GM23338 (cell line): Measurements from ENCODE around the gene TEDC2. TPM values are rescaled to one million over a fixed set of nuclear protein-coding genes. Genes with fewer than 3 reads are reported as not detected.

Source experiments
- ATAC-seq: fragments of 200-7000 bp; cut with Tn5 transposase; 3 replicates; pipeline ENCODE4 v1.9.1; 2020
- DNase-seq: peaks from one replicate; pipeline ENCODE4 v3.0.0-alpha.2; 2015; ENCODE audit warnings: low spot score
- H2AFZ ChIP-seq: fragments of 200-600 bp; sonication (generic); 2 replicates; pipeline ENCODE4 v1.8.0; 2016; ENCODE audit warnings: antibody characterized with exemption, mild to moderate bottlenecking, moderate library complexity
- H3F3A ChIP-seq: fragments of 200-600 bp; sonication (generic); replicated peaks from 2 replicates; pipeline ENCODE4 v1.8.0; 2017; ENCODE audit warnings: antibody characterized with exemption, mixed run types, low read depth
- H3K27ac ChIP-seq: fragments of 200-600 bp; sonication (generic); 2 replicates; pipeline ENCODE4 v1.6.1; 2016; ENCODE audit warnings: low read depth
- H3K27me3 ChIP-seq: fragments of 200-600 bp; sonication (generic); 2 replicates; pipeline ENCODE4 v1.8.0; 2016; ENCODE audit warnings: mild to moderate bottlenecking, mixed run types, moderate library complexity; ENCODE audit not compliant: insufficient read depth
- H3K36me3 ChIP-seq: fragments of 200-600 bp; sonication (generic); 2 replicates; pipeline ENCODE4 v1.8.0; 2016; ENCODE audit warnings: mild to moderate bottlenecking; ENCODE audit not compliant: insufficient read depth
- H3K4me1 ChIP-seq: fragments of 200-600 bp; sonication (generic); 2 replicates; pipeline ENCODE4 v1.8.0; 2016; ENCODE audit warnings: mild to moderate bottlenecking, moderate library complexity; ENCODE audit not compliant: insufficient read depth
- H3K4me2 ChIP-seq: fragments of 200-600 bp; sonication (generic); 2 replicates; pipeline ENCODE4 v1.7.1; 2017; ENCODE audit warnings: mixed run types
- H3K4me3 ChIP-seq: fragments of 200-600 bp; sonication (generic); 2 replicates; pipeline ENCODE4 v1.6.1; 2016; ENCODE audit warnings: mixed run types
- H3K79me2 ChIP-seq: fragments of 200-600 bp; sonication (generic); replicated peaks from 2 replicates; pipeline ENCODE4 v1.8.0; 2017; ENCODE audit warnings: mild to moderate bottlenecking; ENCODE audit not compliant: insufficient read depth
- H3K9me2 ChIP-seq: fragments of 200-600 bp; sonication (generic); 2 replicates; pipeline ENCODE4 v1.8.0; 2017; ENCODE audit not compliant: insufficient read depth
- H4K20me1 ChIP-seq: fragments of 200-600 bp; sonication (generic); replicated peaks from 2 replicates; pipeline ENCODE4 v1.8.0; 2017; ENCODE audit warnings: mild to moderate bottlenecking; ENCODE audit not compliant: insufficient read depth
- H3K27ac Mint-ChIP-seq: 2 replicates; pipeline ENCODE4 v1.8.0; 2020; ENCODE audit warnings: inconsistent platforms, mild to moderate bottlenecking, moderate library complexity, mixed read lengths
- H3K27me3 Mint-ChIP-seq: 3 replicates; pipeline ENCODE4 v1.8.0; 2022; ENCODE audit warnings: low read depth, mild to moderate bottlenecking, moderate library complexity, mixed read lengths, inconsistent platforms; ENCODE audit not compliant: insufficient read depth, poor library complexity
- H3K36me3 Mint-ChIP-seq: 3 replicates; pipeline ENCODE4 v1.8.0; 2021; ENCODE audit warnings: low read depth, mild to moderate bottlenecking, inconsistent platforms, moderate library complexity, mixed read lengths
- H3K4me1 Mint-ChIP-seq: 3 replicates; pipeline ENCODE4 v1.8.0; 2020; ENCODE audit warnings: mild to moderate bottlenecking, inconsistent platforms, mixed read lengths
- H3K4me3 Mint-ChIP-seq: 3 replicates; pipeline ENCODE4 v1.8.0; 2021; ENCODE audit warnings: moderate library complexity, mild to moderate bottlenecking, inconsistent platforms, mixed read lengths
- H3K9me3 Mint-ChIP-seq: 3 replicates; pipeline ENCODE4 v1.8.0; 2020; ENCODE audit warnings: moderate library complexity, mild to moderate bottlenecking, inconsistent platforms, mixed read lengths
- CREB1 ChIP-seq: fragments of 250-450 bp; sonication (Bioruptor Pico); IDR thresholded peaks from 2 replicates; pipeline ENCODE4 v1.5.0; 2020; ENCODE audit warnings: low read depth, mild to moderate bottlenecking, moderate library complexity
- EZH2phosphoT487 ChIP-seq: fragments of 200-600 bp; sonication (generic); IDR thresholded peaks from one replicate; pipeline ENCODE4 v1.8.1; 2018; ENCODE audit warnings: antibody characterized with exemption; ENCODE audit not compliant: unreplicated experiment
- JUNB ChIP-seq: IDR thresholded peaks from one replicate; pipeline ENCODE4 v1.6.1; 2016; ENCODE audit warnings: antibody characterized with exemption; ENCODE audit not compliant: unreplicated experiment
- NANOG ChIP-seq: IDR thresholded peaks from 2 replicates; pipeline ENCODE4 v1.6.1; 2016; ENCODE audit warnings: antibody characterized with exemption, borderline replicate concordance
- POLR2AphosphoS5 ChIP-seq: IDR thresholded peaks from 2 replicates; pipeline ENCODE4 v1.6.1; 2016; ENCODE audit warnings: antibody characterized with exemption, low read depth
- STAT1 ChIP-seq: IDR thresholded peaks from one replicate; pipeline ENCODE4 v1.6.1; 2016; ENCODE audit warnings: antibody characterized with exemption; ENCODE audit not compliant: unreplicated experiment
- ZNF114 ChIP-seq: fragments of 250-450 bp; sonication (Bioruptor Pico); IDR thresholded peaks from 2 replicates; pipeline ENCODE4 v1.5.0; 2020; ENCODE audit warnings: mild to moderate bottlenecking, moderate library complexity
- polyA plus RNA-seq: library from polyadenylated mRNA; unstranded; fragments of >200 nt; fragmentation: Nextera tagmentation; extraction: Ambion mirVana; gene quantifications from 2 replicates; pipeline ENCODE4 v1.2.1, GENCODE V29; 2016
- total RNA-seq: library from RNA; depleted of rRNA; stranded (reverse); fragments of >200 nt; shearing (Covaris generic); gene quantifications from 2 replicates; pipeline ENCODE4 v1.2.3, GENCODE V29; 2014
- TF ChIP-seq, protein P1 (sequence below): IDR thresholded peaks from 2 replicates; pipeline ENCODE4 v1.6.1; 2016; ENCODE audit warnings: antibody characterized with exemption
- TF ChIP-seq, protein P2 (sequence below), 2 experiments: fragments of 200-600 bp in 1 of 2; sonication (generic) in 1 of 2; conservative IDR thresholded peaks; 2 replicates each; pipeline versions ENCODE4 v1.5.1 to v1.6.1; 2016 to 2017; ENCODE audit warnings: antibody characterized with exemption in 2 of 2, low read depth in 2 of 2, mild to moderate bottlenecking in 2 of 2, moderate library complexity in 1 of 2
- TF ChIP-seq, protein P3 (sequence below): IDR thresholded peaks from one replicate; pipeline ENCODE4 v1.6.1; 2018; ENCODE audit warnings: antibody characterized with exemption; ENCODE audit not compliant: unreplicated experiment

The TEDC2 gene
- total and polyA plus RNA-seq, 2 experiments from 2014 or later = 50.6 to 98.9 TPM

DNA sequence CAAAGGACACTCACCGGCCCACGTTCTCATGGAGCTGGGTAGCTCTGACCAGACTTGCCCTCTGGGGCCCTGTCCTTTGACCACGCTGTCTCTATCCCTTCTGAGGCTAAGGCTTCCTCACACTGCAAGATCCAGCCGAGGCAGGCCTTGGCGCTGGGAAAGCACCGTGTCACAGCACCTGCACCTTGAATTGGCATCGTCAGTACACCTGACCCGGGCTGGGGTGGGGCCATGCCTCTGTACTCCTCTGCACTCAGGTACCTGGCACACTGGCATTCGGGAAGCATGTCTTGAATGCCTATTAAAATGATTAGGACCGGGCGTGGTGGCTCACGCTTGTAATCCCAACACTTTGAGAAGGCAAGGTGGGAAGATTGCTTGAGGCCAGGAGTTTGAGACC lies 21.0 kb downstream of the TEDC2 start (continued):
- no peak for TF ChIP-seq ZNF114 (CRISPR knock-in tag)
- TF ChIP-seq, protein P1, sequence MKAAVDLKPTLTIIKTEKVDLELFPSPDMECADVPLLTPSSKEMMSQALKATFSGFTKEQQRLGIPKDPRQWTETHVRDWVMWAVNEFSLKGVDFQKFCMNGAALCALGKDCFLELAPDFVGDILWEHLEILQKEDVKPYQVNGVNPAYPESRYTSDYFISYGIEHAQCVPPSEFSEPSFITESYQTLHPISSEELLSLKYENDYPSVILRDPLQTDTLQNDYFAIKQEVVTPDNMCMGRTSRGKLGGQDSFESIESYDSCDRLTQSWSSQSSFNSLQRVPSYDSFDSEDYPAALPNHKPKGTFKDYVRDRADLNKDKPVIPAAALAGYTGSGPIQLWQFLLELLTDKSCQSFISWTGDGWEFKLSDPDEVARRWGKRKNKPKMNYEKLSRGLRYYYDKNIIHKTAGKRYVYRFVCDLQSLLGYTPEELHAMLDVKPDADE = no peak
- no peak for TF ChIP-seq JUNB
- TF ChIP-seq, protein P2, sequence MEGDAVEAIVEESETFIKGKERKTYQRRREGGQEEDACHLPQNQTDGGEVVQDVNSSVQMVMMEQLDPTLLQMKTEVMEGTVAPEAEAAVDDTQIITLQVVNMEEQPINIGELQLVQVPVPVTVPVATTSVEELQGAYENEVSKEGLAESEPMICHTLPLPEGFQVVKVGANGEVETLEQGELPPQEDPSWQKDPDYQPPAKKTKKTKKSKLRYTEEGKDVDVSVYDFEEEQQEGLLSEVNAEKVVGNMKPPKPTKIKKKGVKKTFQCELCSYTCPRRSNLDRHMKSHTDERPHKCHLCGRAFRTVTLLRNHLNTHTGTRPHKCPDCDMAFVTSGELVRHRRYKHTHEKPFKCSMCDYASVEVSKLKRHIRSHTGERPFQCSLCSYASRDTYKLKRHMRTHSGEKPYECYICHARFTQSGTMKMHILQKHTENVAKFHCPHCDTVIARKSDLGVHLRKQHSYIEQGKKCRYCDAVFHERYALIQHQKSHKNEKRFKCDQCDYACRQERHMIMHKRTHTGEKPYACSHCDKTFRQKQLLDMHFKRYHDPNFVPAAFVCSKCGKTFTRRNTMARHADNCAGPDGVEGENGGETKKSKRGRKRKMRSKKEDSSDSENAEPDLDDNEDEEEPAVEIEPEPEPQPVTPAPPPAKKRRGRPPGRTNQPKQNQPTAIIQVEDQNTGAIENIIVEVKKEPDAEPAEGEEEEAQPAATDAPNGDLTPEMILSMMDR (conservative IDR thresholded peaks at IDR 0.05; ENCODE audit: low read depth in 2 of 2) = no peak

DNA sequence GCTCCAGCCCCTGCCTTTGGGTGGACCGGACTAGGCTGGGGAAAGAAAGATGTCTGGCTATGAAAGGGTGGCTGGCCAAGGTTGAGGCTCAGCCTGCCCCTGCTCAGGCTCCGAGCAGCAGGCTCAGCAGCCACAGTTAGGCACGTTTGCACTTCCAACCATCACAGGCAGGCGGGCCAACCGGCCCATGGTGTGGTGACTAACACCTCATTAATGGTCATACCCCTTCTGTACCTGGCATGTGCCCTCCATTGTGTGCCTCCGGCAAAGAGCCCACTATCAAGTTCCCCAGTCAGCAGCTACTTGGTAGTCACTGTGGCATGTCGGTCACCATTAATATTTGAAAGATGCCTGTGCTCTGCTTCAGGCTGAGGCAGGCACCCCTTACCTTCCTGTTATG lies 21.8 kb downstream of the TEDC2 start:
- no peaks in the 10 kb centered on the region for H3K4me1 ChIP-seq
- DNase-seq (no peak), ATAC-seq (no peak)
- no peaks in the 10 kb centered on the region; the same call in 1 of the 2 replicates for H3F3A ChIP-seq
- no peaks in the 10 kb centered on the region for H3K9me3 Mint-ChIP-seq
- H3K4me1 Mint-ChIP-seq = peaks cover 10% of the 10 kb centered on the region
- no peak overlapping the region for H3K4me3 Mint-ChIP-seq
- peaks cover 22% of the 10 kb centered on the region for H4K20me1 ChIP-seq
- H3K36me3 Mint-ChIP-seq = no peaks in the 10 kb centered on the region; the same call in 1 of the 3 replicates
- TF ChIP-seq, protein P3, sequence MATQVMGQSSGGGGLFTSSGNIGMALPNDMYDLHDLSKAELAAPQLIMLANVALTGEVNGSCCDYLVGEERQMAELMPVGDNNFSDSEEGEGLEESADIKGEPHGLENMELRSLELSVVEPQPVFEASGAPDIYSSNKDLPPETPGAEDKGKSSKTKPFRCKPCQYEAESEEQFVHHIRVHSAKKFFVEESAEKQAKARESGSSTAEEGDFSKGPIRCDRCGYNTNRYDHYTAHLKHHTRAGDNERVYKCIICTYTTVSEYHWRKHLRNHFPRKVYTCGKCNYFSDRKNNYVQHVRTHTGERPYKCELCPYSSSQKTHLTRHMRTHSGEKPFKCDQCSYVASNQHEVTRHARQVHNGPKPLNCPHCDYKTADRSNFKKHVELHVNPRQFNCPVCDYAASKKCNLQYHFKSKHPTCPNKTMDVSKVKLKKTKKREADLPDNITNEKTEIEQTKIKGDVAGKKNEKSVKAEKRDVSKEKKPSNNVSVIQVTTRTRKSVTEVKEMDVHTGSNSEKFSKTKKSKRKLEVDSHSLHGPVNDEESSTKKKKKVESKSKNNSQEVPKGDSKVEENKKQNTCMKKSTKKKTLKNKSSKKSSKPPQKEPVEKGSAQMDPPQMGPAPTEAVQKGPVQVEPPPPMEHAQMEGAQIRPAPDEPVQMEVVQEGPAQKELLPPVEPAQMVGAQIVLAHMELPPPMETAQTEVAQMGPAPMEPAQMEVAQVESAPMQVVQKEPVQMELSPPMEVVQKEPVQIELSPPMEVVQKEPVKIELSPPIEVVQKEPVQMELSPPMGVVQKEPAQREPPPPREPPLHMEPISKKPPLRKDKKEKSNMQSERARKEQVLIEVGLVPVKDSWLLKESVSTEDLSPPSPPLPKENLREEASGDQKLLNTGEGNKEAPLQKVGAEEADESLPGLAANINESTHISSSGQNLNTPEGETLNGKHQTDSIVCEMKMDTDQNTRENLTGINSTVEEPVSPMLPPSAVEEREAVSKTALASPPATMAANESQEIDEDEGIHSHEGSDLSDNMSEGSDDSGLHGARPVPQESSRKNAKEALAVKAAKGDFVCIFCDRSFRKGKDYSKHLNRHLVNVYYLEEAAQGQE = no peak
- no peak for TF ChIP-seq CREB1 (CRISPR knock-in tag)
- H3K27me3 ChIP-seq = 0 out of 2 replicates have a peak, but pooled peaks cover 5% of the 10 kb centered on the region
- peaks cover 13% of the 10 kb centered on the region for H3K79me2 ChIP-seq
- no peaks in the 10 kb centered on the region for H3K9me2 ChIP-seq
- no peak overlapping the region for H3K27ac Mint-ChIP-seq
- H3K36me3 ChIP-seq = no peaks in the 10 kb centered on the region
- no peak overlapping the region for H3K27ac ChIP-seq
- H3K4me2 ChIP-seq = no peak overlapping the region
- H3K4me3 ChIP-seq = no peak overlapping the region
- H3K27me3 Mint-ChIP-seq = peaks cover 11% of the 10 kb centered on the region
- H2AFZ ChIP-seq = no peak overlapping the region

DNA sequence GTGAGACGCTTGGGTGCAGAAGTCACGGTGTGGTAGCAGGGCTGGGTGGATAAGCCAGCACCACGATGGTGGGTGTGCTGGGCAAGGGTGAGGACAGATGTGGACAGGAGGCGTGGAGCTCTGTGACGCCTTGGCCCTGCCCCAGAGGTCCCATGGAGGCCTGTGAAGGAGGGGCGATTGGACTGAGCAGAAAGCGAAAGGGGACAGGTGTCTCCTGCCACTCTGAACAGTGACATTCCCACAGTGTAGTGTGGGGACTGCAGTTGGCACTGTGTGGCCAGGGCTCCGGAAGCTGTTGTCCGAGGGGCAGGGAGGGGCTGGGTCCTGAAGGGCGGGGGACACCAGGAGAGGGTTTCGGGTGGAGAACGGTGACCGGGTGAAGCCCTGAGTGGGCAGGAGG lies 22.3 kb downstream of the TEDC2 start:
- H3K36me3 Mint-ChIP-seq = no peaks in the 10 kb centered on the region; the same call in 1 of the 3 replicates
- H4K20me1 ChIP-seq = peaks cover 16% of the 10 kb centered on the region
- H3K36me3 ChIP-seq = no peaks in the 10 kb centered on the region
- no peak for ATAC-seq
- H3K9me2 ChIP-seq = no peaks in the 10 kb centered on the region
- peaks cover 16% of the 10 kb centered on the region for H3K4me1 Mint-ChIP-seq
- H3K79me2 ChIP-seq = peaks cover 8% of the 10 kb centered on the region
- no peak overlapping the region for H3K4me2 ChIP-seq
- no peaks in the 10 kb centered on the region for H3F3A ChIP-seq
- no peak overlapping the region for H3K27ac Mint-ChIP-seq
- H3K27ac ChIP-seq = no peak overlapping the region
- no peaks in the 10 kb centered on the region for H3K9me3 Mint-ChIP-seq
- H3K27me3 Mint-ChIP-seq = peaks cover 14% of the 10 kb centered on the region
- no peak overlapping the region for H3K4me3 Mint-ChIP-seq
- no peak overlapping the region for H2AFZ ChIP-seq
- H3K4me3 ChIP-seq = no peak overlapping the region
- no peak for DNase-seq
- H3K27me3 ChIP-seq = no peaks in the 10 kb centered on the region
- H3K4me1 ChIP-seq = no peaks in the 10 kb centered on the region
- TF ChIP-seq NANOG (no peak), STAT1 (no peak), POLR2AphosphoS5 (no peak), EZH2phosphoT487 (no peak), CREB1 (CRISPR knock-in tag) (no peak)
- TF ChIP-seq, protein P2 (conservative IDR thresholded peaks at IDR 0.05; ENCODE audit: low read depth in 2 of 2) = no peak
